ENCODE measurements around the gene PLP2. TPM values are rescaled to one million over a fixed set of nuclear protein-coding genes. Genes with fewer than 3 reads are reported as not detected.

PLP2 gene
- total and polyA plus RNA-seq, 8 donors = 36.0 to 126 (median 119) TPM

- Histone ChIP-seq H3K9me3 (no peaks in the 10 kb centered on the region), H3K4me1 (peaks cover 0 to 2% (median 0%) of the 10 kb centered on the region in 3 donors), H3K27me3 (no peaks in the 10 kb centered on the region), H3K4me3 (no peak overlapping the region), H3K27ac (no peak overlapping the region), H3K36me3 (no peaks in the 10 kb centered on the region)
- no peak for TF ChIP-seq CTCF (IDR thresholded peaks at IDR 0.05)
- ATAC-seq (peak; percentile 7 to 62 (median 39)), FAIRE-seq (no peak), DNase-seq (peak in 1 of 6 donors; percentile 12)
- 70 to 84% methylated on average over 4 of the region's 4 CpGs for WGBS, 2 donors
- intact Hi-C loops (cut with DNase I) = no loop called here
Observed at GRCh38 chrX:49177338-49177833, 5.7 kb downstream of the PLP2 start.

- Histone ChIP-seq H3K4me1 (peaks cover 0 to under 1% (median 0%) of the 10 kb centered on the region in 3 donors), H3K27me3 (no peaks in the 10 kb centered on the region), H3K36me3 (no peaks in the 10 kb centered on the region), H3K27ac (no peak overlapping the region), H3K4me3 (no peak overlapping the region), H3K9me3 (no peaks in the 10 kb centered on the region)
- ATAC-seq (no peak), FAIRE-seq (no peak), DNase-seq (peak in 1 of 6 donors; percentile 14)
- intact Hi-C loops (cut with DNase I) = no loop called here
- no peak for TF ChIP-seq CTCF (IDR thresholded peaks at IDR 0.05)
- 87 to 93% methylated on average over 23 of the region's 23 CpGs for WGBS, 2 donors
Observed at GRCh38 chrX:49177873-49178480, 6.3 kb downstream of the PLP2 start.

- no peaks in the 10 kb centered on the region for H3K27me3 ChIP-seq
- intact Hi-C loops (cut with DNase I) = no loop called here
- H3K27ac ChIP-seq = no peak overlapping the region
- no peak for TF ChIP-seq CTCF (IDR thresholded peaks at IDR 0.05)
- DNase-seq = no peak
- H3K9me3 ChIP-seq = no peaks in the 10 kb centered on the region
- no peak overlapping the region for H3K4me3 ChIP-seq
- 88 to 96% methylated on average over 3 of the region's 3 CpGs for WGBS, 2 donors
- no peaks in the 10 kb centered on the region for H3K4me1 ChIP-seq
- no peak for FAIRE-seq
- ATAC-seq = no peak
- H3K36me3 ChIP-seq = no peaks in the 10 kb centered on the region
Observed at GRCh38 chrX:49178537-49178936, 6.8 kb downstream of the PLP2 start.

- whole genome bisulfite sequencing, 2 donors = 59 to 63% methylated on average over 2 of the region's 2 CpGs
- no peak for TF ChIP-seq CTCF (IDR thresholded peaks at IDR 0.05)
- H3K9me3 ChIP-seq = no peaks in the 10 kb centered on the region
- no peak for FAIRE-seq
- peak in 1 of 6 donors; percentile 20 for DNase-seq
- H3K4me3 ChIP-seq = no peak overlapping the region
- intact Hi-C loops (cut with DNase I) = no loop called here
- ATAC-seq = peak in 1 of 4 donors; percentile 25
- no peaks in the 10 kb centered on the region for H3K27me3 ChIP-seq
- no peaks in the 10 kb centered on the region for H3K4me1 ChIP-seq
- no peak overlapping the region for H3K27ac ChIP-seq
- H3K36me3 ChIP-seq = no peaks in the 10 kb centered on the region
Observed at GRCh38 chrX:49179358-49179757, 7.7 kb downstream of the PLP2 start.

GRCh38 chrX:49183701-49184281 is 12.1 kb downstream of the PLP2 start:
- intact Hi-C loops (cut with DNase I) = no loop called here
- Histone ChIP-seq H3K4me1 (no peaks in the 10 kb centered on the region), H3K36me3 (no peaks in the 10 kb centered on the region), H3K27me3 (no peaks in the 10 kb centered on the region), H3K27ac (peak overlapping the region in 1 of 4 donors; percentile 55), H3K9me3 (no peaks in the 10 kb centered on the region), H3K4me3 (no peak overlapping the region)
- 80 to 86% methylated on average over 18 of the region's 18 CpGs for WGBS, 2 donors
- peak in 1 of 6 donors; percentile 40 for DNase-seq
- no peak for ATAC-seq
- FAIRE-seq = no peak
- TF ChIP-seq CTCF (IDR thresholded peaks at IDR 0.05) = no peak
